Right lobe of liver (tissue), 6 donors: ENCODE measurements around the gene NBAS. TPM values are rescaled to one million over a fixed set of nuclear protein-coding genes. Genes with fewer than 3 reads are reported as not detected.

Experiments used
- ATAC-seq, 4 donors: fragments of 200-7000 bp; cut with Tn5 transposase; one replicate each; pipeline ENCODE4 v1.9.1; 2020; ENCODE audit warnings: mild to moderate bottlenecking in 4 of 4, moderate library complexity in 4 of 4
- DNase-seq, 3 donors: peaks; one replicate each; pipeline ENCODE4 v3.0.0-alpha.2; 2020
- H3K27ac ChIP-seq, 3 donors: fragments of 200-600 bp; one replicate each; pipeline ENCODE4 v1.8.0; 2022
- H3K27me3 ChIP-seq, 2 donors: fragments of 200-600 bp; one replicate each; pipeline ENCODE4 v1.8.0; 2022
- H3K36me3 ChIP-seq, 4 donors: fragments of 200-600 bp; sonication (generic) in 1 of 4; one replicate each; pipeline versions ENCODE4 v1.5.1 to v1.8.0; 2017 to 2022; ENCODE audit warnings: control low read depth in 1 of 4
- H3K4me1 ChIP-seq, 4 donors: fragments of 200-600 bp; sonication (generic) in 1 of 4; one replicate each; pipeline versions ENCODE4 v1.5.1 to v1.8.0; 2017 to 2022; ENCODE audit warnings: control low read depth in 1 of 4
- H3K4me3 ChIP-seq, 3 donors: fragments of 200-600 bp; one replicate each; pipeline ENCODE4 v1.8.0; 2022
- H3K9me3 ChIP-seq, 4 donors: fragments of 200-600 bp; sonication (generic) in 1 of 4; one replicate each; pipeline versions ENCODE4 v1.5.1 to v1.8.0; 2017 to 2022; ENCODE audit warnings: control low read depth in 1 of 4
- CTCF ChIP-seq, 4 donors: fragments of 200-600 bp in 3 of 4; fragments of 450-650 bp in 1 of 4; IDR thresholded peaks; one replicate each; pipeline versions ENCODE4 v1.5.1 to v1.8.0; 2016 to 2022; ENCODE audit warnings: antibody characterized with exemption in 4 of 4, mild to moderate bottlenecking in 2 of 4
- POLR2A ChIP-seq: fragments of 450-650 bp; IDR thresholded peaks from one replicate; pipeline ENCODE4 v1.6.1; 2017; ENCODE audit warnings: antibody characterized with exemption, mild to moderate bottlenecking
- WGBS: methylation state at CpG from one replicate; pipeline ENCODE4 v1.1.6; 2018; ENCODE audit warnings: low coverage, low lambda C conversion rate; ENCODE audit not compliant: insufficient coverage; ENCODE audit errors: missing lambda C conversion rate; 5-methylcytosine and 5-hydroxymethylcytosine counted together
- intact Hi-C, 2 donors: fragments of 100-400 bp; cut with DNase I; formaldehyde crosslinking; loops; one replicate each; pipeline versions ENCODE4 v1.11.2 to v1.14.1; 2022
- total RNA-seq, 6 experiments: library from RNA; depleted of rRNA in 2 of 6; stranded (reverse); fragments of >200 nt in 2 of 6; fragmentation: NEBNext Ultra II Directional in 3 of 6; extraction: Animal tissue kit (Norgen Biotek cat#: 25700) in 3 of 6; gene quantifications; one replicate each; pipeline versions ENCODE4 v1.1.0 to v1.2.4, GENCODE V29; 2016 to 2023
- donor health status: DM: no; HTN: yes; CAD: no.
- donor health status: DM: no; HTN: no; CAD: no.
- donor health status: DM: no; HTN: no; CAD: no.
- donor health status: DM: no; HTN: yes; CAD: no.
- donor health status: DM: no; HTN: yes; CAD: no.

The NBAS gene
- total RNA-seq, 6 experiments from 2014 or later: 16.1 to 21.8 (median 18.5) TPM

- TF ChIP-seq CTCF (IDR thresholded peaks at IDR 0.05) (no peak), POLR2A (no peak)
- intact Hi-C loops: no loop called here
- no peak for DNase-seq
- Histone ChIP-seq H3K4me3 (no peak overlapping the region), H3K4me1 (peaks cover 0 to under 1% (median 0%) of the 10 kb centered on the region in 4 donors), H3K9me3 (no peaks in the 10 kb centered on the region), H3K36me3 (peaks cover 0 to 3% (median 1%) of the 10 kb centered on the region in 4 donors), H3K27ac (no peak overlapping the region), H3K27me3 (no peaks in the 10 kb centered on the region)
- ATAC-seq: no peak
- 100% methylated on average over 1 of the region's 1 CpG for WGBS
Observed at GRCh38 chr2:15354596-15355366, 206.4 kb downstream of the NBAS start.

GRCh38 chr2:15352363-15352762 lies 208.8 kb downstream of the NBAS start:
- intact Hi-C loops: no loop called here
- ATAC-seq (no peak), DNase-seq (no peak)
- Histone ChIP-seq H3K9me3 (no peaks in the 10 kb centered on the region), H3K27ac (no peak overlapping the region), H3K27me3 (no peaks in the 10 kb centered on the region), H3K4me1 (no peaks in the 10 kb centered on the region), H3K36me3 (peaks cover 0 to 3% (median 1%) of the 10 kb centered on the region in 4 donors), H3K4me3 (no peak overlapping the region)
- WGBS: 71% methylated on average over 4 of the region's 11 CpGs
- TF ChIP-seq POLR2A: no peak
- TF ChIP-seq CTCF (IDR thresholded peaks at IDR 0.05): no peak

- H3K4me3 ChIP-seq: no peak overlapping the region
- TF ChIP-seq CTCF (IDR thresholded peaks at IDR 0.05) (no peak), POLR2A (no peak)
- no peak overlapping the region for H3K27ac ChIP-seq
- no peaks in the 10 kb centered on the region for H3K4me1 ChIP-seq
- ATAC-seq (no peak), DNase-seq (no peak)
- no peaks in the 10 kb centered on the region for H3K27me3 ChIP-seq
- 95% methylated on average over 5 of the region's 5 CpGs for WGBS
- no peaks in the 10 kb centered on the region for H3K9me3 ChIP-seq
- intact Hi-C loops: no loop called here
- no peaks in the 10 kb centered on the region for H3K36me3 ChIP-seq
Observed at GRCh38 chr2:15348636-15349035, 212.5 kb downstream of the NBAS start.

GRCh38 chr2:15348045-15348444 lies 213.1 kb downstream of the NBAS start:
- H3K9me3 ChIP-seq: no peaks in the 10 kb centered on the region
- 95% methylated on average over 4 of the region's 4 CpGs for WGBS
- TF ChIP-seq POLR2A (no peak), CTCF (IDR thresholded peaks at IDR 0.05) (no peak)
- DNase-seq: no peak
- H3K4me1 ChIP-seq: no peaks in the 10 kb centered on the region
- H3K27ac ChIP-seq: no peak overlapping the region
- no peaks in the 10 kb centered on the region for H3K27me3 ChIP-seq
- no peak overlapping the region for H3K4me3 ChIP-seq
- no peaks in the 10 kb centered on the region for H3K36me3 ChIP-seq
- no peak for ATAC-seq
- intact Hi-C loops: no loop called here
